Activated naive CD4-positive, alpha-beta T cell treated with anti-CD3 and anti-CD28 coated beads, Interleukin-2, amount 50 U/mL, for 72 hours (primary cell): ENCODE results near the gene SARS1. TPM values are rescaled to one million over a fixed set of nuclear protein-coding genes. Genes with fewer than 3 reads are reported as not detected.

Experiments used
- ATAC-seq, 2 donors: fragments of 150-1000 bp; cut with Tn5 transposase; 2 replicates each; pipeline ENCODE4 v1.10.0; 2021; ENCODE audit warnings: mild to moderate bottlenecking in 2 of 2, moderate library complexity in 2 of 2
- DNase-seq, 2 donors: peaks; one replicate each; pipeline ENCODE4 v3.0.0; 2021 to 2022; ENCODE audit warnings: low spot score in 2 of 2
- H3K27ac Mint-ChIP-seq, 2 donors: one replicate each; pipeline ENCODE4 v1.8.0; 2022; ENCODE audit warnings: mild to moderate bottlenecking in 2 of 2, mixed read lengths in 2 of 2
- H3K36me3 Mint-ChIP-seq, 2 donors: one replicate each; pipeline ENCODE4 v1.8.0; 2022; ENCODE audit warnings: mixed read lengths in 2 of 2
- H3K9me3 Mint-ChIP-seq, 2 donors: one replicate each; pipeline ENCODE4 v1.8.0; 2022; ENCODE audit warnings: mixed read lengths in 2 of 2
- total RNA-seq, 2 donors: library from RNA; stranded (reverse); gene quantifications; one replicate each; pipeline ENCODE4 v1.2.3, GENCODE V29; 2022

SARS1 gene
- total RNA-seq, 2 donors from 2014 or later = 179 to 273 TPM

GRCh38 chr1:109239409-109240068 is 25.8 kb downstream of the SARS1 start:
- Mint-ChIP-seq H3K9me3 (no peaks in the 10 kb centered on the region), H3K27ac (peak overlapping the region; percentile 40 to 58), H3K36me3 (peaks cover 7 to 14% of the 10 kb centered on the region in 2 donors)
- no peak for DNase-seq
- peak; percentile 58 to 63 for ATAC-seq

- peaks cover 0 to 8% of the 10 kb centered on the region in 2 donors for H3K36me3 Mint-ChIP-seq
- no peaks in the 10 kb centered on the region for H3K9me3 Mint-ChIP-seq
- peak overlapping the region; percentile 22 to 59 for H3K27ac Mint-ChIP-seq
- DNase-seq = no peak
- peak in 1 of 2 donors; percentile 34 for ATAC-seq
These were observed 26.7 kb downstream of the SARS1 start for GRCh38 chr1:109240158-109241152.

- Mint-ChIP-seq H3K36me3 (no peaks in the 10 kb centered on the region), H3K27ac (peak overlapping the region; percentile 22 to 59), H3K9me3 (no peaks in the 10 kb centered on the region)
- ATAC-seq = no peak
- DNase-seq = no peak
These were observed 27.6 kb downstream of the SARS1 start for GRCh38 chr1:109241344-109241743.

GRCh38 chr1:109241841-109242345 is 28.2 kb downstream of the SARS1 start:
- H3K27ac Mint-ChIP-seq = peak overlapping the region; percentile 39 to 59

GRCh38 chr1:109242387-109242786 is 28.7 kb downstream of the SARS1 start:
- Mint-ChIP-seq H3K9me3 (no peaks in the 10 kb centered on the region), H3K36me3 (no peaks in the 10 kb centered on the region), H3K27ac (peak overlapping the region; percentile 39 to 59)
- DNase-seq (no peak), ATAC-seq (no peak)

More at GRCh38 chr1:109241841-109242345, 28.2 kb downstream of the SARS1 start:
- Mint-ChIP-seq H3K9me3 (no peaks in the 10 kb centered on the region), H3K36me3 (no peaks in the 10 kb centered on the region)
- DNase-seq (no peak), ATAC-seq (peak in 1 of 2 donors; percentile 5)

- Mint-ChIP-seq H3K9me3 (no peaks in the 10 kb centered on the region), H3K36me3 (no peaks in the 10 kb centered on the region), H3K27ac (peak overlapping the region in 1 of 2 donors; percentile 14)
- peak in 1 of 2 donors; percentile 41 for DNase-seq
- no peak for ATAC-seq
These were observed 29.5 kb downstream of the SARS1 start for GRCh38 chr1:109243221-109243620.

GRCh38 chr1:109243860-109244552 is 30.3 kb downstream of the SARS1 start:
- Mint-ChIP-seq H3K27ac (no peak overlapping the region), H3K36me3 (no peaks in the 10 kb centered on the region), H3K9me3 (no peaks in the 10 kb centered on the region)
- no peak for DNase-seq
- no peak for ATAC-seq

- ATAC-seq (no peak), DNase-seq (peak in 1 of 2 donors; percentile 26)
- Mint-ChIP-seq H3K36me3 (no peaks in the 10 kb centered on the region), H3K27ac (no peak overlapping the region), H3K9me3 (no peaks in the 10 kb centered on the region)
These were observed 32.4 kb downstream of the SARS1 start for GRCh38 chr1:109246141-109246551.

- H3K9me3 Mint-ChIP-seq = no peaks in the 10 kb centered on the region
- no peaks in the 10 kb centered on the region for H3K36me3 Mint-ChIP-seq
- ATAC-seq (no peak), DNase-seq (no peak)
- no peak overlapping the region for H3K27ac Mint-ChIP-seq
These were observed 34.0 kb downstream of the SARS1 start for GRCh38 chr1:109247401-109248365.

GRCh38 chr1:109248444-109248796 is 34.7 kb downstream of the SARS1 start:
- Mint-ChIP-seq H3K9me3 (no peaks in the 10 kb centered on the region), H3K36me3 (no peaks in the 10 kb centered on the region), H3K27ac (no peak overlapping the region)
- DNase-seq (no peak), ATAC-seq (no peak)

- ATAC-seq (peak; percentile 78 to 94), DNase-seq (peak in 1 of 2 donors; percentile 74)
- Mint-ChIP-seq H3K36me3 (no peaks in the 10 kb centered on the region), H3K9me3 (no peaks in the 10 kb centered on the region), H3K27ac (no peak within 1 kb of the TSS)
These were observed 35.3 kb downstream of the SARS1 start, which contains the start of gene CELSR2 for GRCh38 chr1:109248797-109249629. Gene CELSR2 (plus strand): TSS chr1:109249539. CDS start chr1:109250080, 541 bp downstream.

GRCh38 chr1:109249654-109250401 is 36.1 kb downstream of the SARS1 start:
- Mint-ChIP-seq H3K36me3 (no peaks in the 10 kb centered on the region), H3K9me3 (no peaks in the 10 kb centered on the region), H3K27ac (no peak overlapping the region)
- DNase-seq = no peak
- ATAC-seq = peak; percentile 44 to 51

- H3K27ac Mint-ChIP-seq = no peak overlapping the region
- ATAC-seq (no peak), DNase-seq (no peak)
- no peaks in the 10 kb centered on the region for H3K9me3 Mint-ChIP-seq
- no peaks in the 10 kb centered on the region for H3K36me3 Mint-ChIP-seq
These were observed 36.9 kb downstream of the SARS1 start for GRCh38 chr1:109250454-109251276.
